Right lobe of liver (tissue), 4 donors: ENCODE results near the gene MTCL3.

ENCODE experiments used
- CTCF ChIP-seq, 4 donors: fragments of 200-600 bp in 3 of 4; fragments of 450-650 bp in 1 of 4; IDR thresholded peaks; one replicate each; pipeline versions ENCODE4 v1.5.1 to v1.8.0; 2016 to 2022; ENCODE audit warnings: antibody characterized with exemption in 4 of 4, mild to moderate bottlenecking in 2 of 4
- POLR2A ChIP-seq: fragments of 450-650 bp; IDR thresholded peaks from one replicate; pipeline ENCODE4 v1.6.1; 2017; ENCODE audit warnings: antibody characterized with exemption, mild to moderate bottlenecking
- donor health status: DM: no; HTN: no; CAD: no.
- donor health status: DM: no; HTN: no; CAD: no.
- donor health status: DM: no; HTN: yes; CAD: no.

- TF ChIP-seq CTCF (IDR thresholded peaks at IDR 0.05) (peak; percentile 35 to 58 (median 41)), POLR2A (no peak)
These were observed 20.1 kb upstream of the MTCL3 start for GRCh38 chr6:127539272-127539671.
